HEK293T (cell line): ENCODE results near the gene ANK2.

ENCODE experiments used
- CTCF ChIA-PET: fragments of 350-600 bp; formaldehyde crosslinking; extraction: SDS; loops from one replicate; lab custom pipeline; 2021; ENCODE audit warnings: antibody characterized with exemption, inconsistent platforms; lab: Yijun Ruan, JAX
- POLR2A ChIA-PET: fragments of 350-600 bp; formaldehyde crosslinking; extraction: SDS; loops from one replicate; lab custom pipeline; 2020; ENCODE audit warnings: antibody characterized with exemption, inconsistent platforms; lab: Yijun Ruan, JAX
- DNase-seq: peaks from one replicate; pipeline ENCODE4 v3.0.0; 2012; ENCODE audit warnings: mixed read lengths; ENCODE audit errors: extremely low spot score
- ARNT ChIP-seq: fragments of 450-650 bp; IDR thresholded peaks from 2 replicates; pipeline ENCODE4 v1.6.1; 2017; ENCODE audit warnings: mild to moderate bottlenecking
- BHLHE40 ChIP-seq: fragments of 450-650 bp; IDR thresholded peaks from 2 replicates; pipeline ENCODE4 v1.6.1; 2016; ENCODE audit warnings: mild to moderate bottlenecking, moderate library complexity, borderline replicate concordance
- CTBP1 ChIP-seq: fragments of 450-650 bp; IDR thresholded peaks from 2 replicates; pipeline ENCODE4 v1.6.1; 2016; ENCODE audit warnings: borderline replicate concordance
- ELF4 ChIP-seq: fragments of 450-650 bp; IDR thresholded peaks from 2 replicates; pipeline ENCODE4 v1.6.1; 2017; ENCODE audit warnings: antibody characterized with exemption
- FOXA1 ChIP-seq: fragments of 450-650 bp; IDR thresholded peaks from 2 replicates; pipeline ENCODE4 v1.6.1; 2016; ENCODE audit warnings: mild to moderate bottlenecking
- FOXK2 ChIP-seq: fragments of 450-650 bp; IDR thresholded peaks from 2 replicates; pipeline ENCODE4 v1.6.1; 2016; ENCODE audit warnings: mild to moderate bottlenecking
- FOXM1 ChIP-seq: fragments of 450-650 bp; IDR thresholded peaks from 2 replicates; pipeline ENCODE4 v1.6.1; 2017; ENCODE audit warnings: mild to moderate bottlenecking, borderline replicate concordance
- HDGF ChIP-seq: fragments of 450-650 bp; IDR thresholded peaks from 2 replicates; pipeline ENCODE4 v1.6.1; 2017; ENCODE audit warnings: antibody characterized with exemption, borderline replicate concordance
- L3MBTL2 ChIP-seq: fragments of 450-650 bp; conservative IDR thresholded peaks from 2 replicates; pipeline ENCODE4 v1.6.1; 2016; ENCODE audit warnings: mild to moderate bottlenecking
- LEF1 ChIP-seq: fragments of 450-650 bp; IDR thresholded peaks from 2 replicates; pipeline ENCODE4 v1.6.1; 2017; ENCODE audit warnings: mild to moderate bottlenecking, borderline replicate concordance
- NFRKB ChIP-seq: fragments of 450-650 bp; IDR thresholded peaks from 2 replicates; pipeline ENCODE4 v1.6.1; 2016; ENCODE audit warnings: mild to moderate bottlenecking, moderate library complexity
- PKNOX1 ChIP-seq: fragments of 450-650 bp; IDR thresholded peaks from 2 replicates; pipeline ENCODE4 v1.6.1; 2016
- SP1 ChIP-seq: fragments of 450-650 bp; IDR thresholded peaks from 2 replicates; pipeline ENCODE4 v1.6.1; 2017
- SUZ12 ChIP-seq: fragments of 450-650 bp; IDR thresholded peaks from 2 replicates; pipeline ENCODE4 v1.6.1; 2016; ENCODE audit warnings: mild to moderate bottlenecking
- TARDBP ChIP-seq: fragments of 450-650 bp; IDR thresholded peaks from 2 replicates; pipeline ENCODE4 v1.6.1; 2016
- ZNF384 ChIP-seq: fragments of 450-650 bp; IDR thresholded peaks from 2 replicates; pipeline ENCODE4 v1.6.1; 2016

ANK2 gene

GRCh38 chr4:113302051-113302450 lies 252.6 kb downstream of the ANK2 start:
- ChIA-PET POLR2A (no interaction called here), CTCF (no interaction called here)
- TF ChIP-seq ZNF384 (no peak), ARNT (no peak), LEF1 (no peak), SUZ12 (no peak), NFRKB (no peak), FOXK2 (no peak), CTBP1 (no peak), FOXA1 (no peak), ELF4 (no peak), BHLHE40 (no peak), PKNOX1 (no peak), HDGF (no peak), FOXM1 (no peak), TARDBP (no peak), SP1 (no peak), L3MBTL2 (no peak)
- no peak for DNase-seq

- no peak for TF ChIP-seq ELF4
- no peak for TF ChIP-seq HDGF
- ChIA-PET CTCF (no interaction called here), POLR2A (no interaction called here)
- no peak for DNase-seq
These were observed 253.9 kb downstream of the ANK2 start for GRCh38 chr4:113303315-113303714.

- CTCF ChIA-PET: no interaction called here
- DNase-seq: no peak
- no peak for TF ChIP-seq LEF1
- TF ChIP-seq FOXA1: no peak
- no peak for TF ChIP-seq ARNT
- POLR2A ChIA-PET: no interaction called here
These were observed 261.6 kb downstream of the ANK2 start for GRCh38 chr4:113311047-113311446.

- TF ChIP-seq L3MBTL2 (no peak), CTBP1 (no peak), FOXK2 (no peak), TARDBP (no peak)
- POLR2A ChIA-PET: no interaction called here
- CTCF ChIA-PET: no interaction called here
- no peak for DNase-seq
These were observed 263.1 kb downstream of the ANK2 start for GRCh38 chr4:113312529-113312928.

- TF ChIP-seq LEF1 (no peak), ZNF384 (no peak), HDGF (no peak), PKNOX1 (no peak), TARDBP (no peak)
- ChIA-PET CTCF (no interaction called here), POLR2A (no interaction called here)
- no peak for DNase-seq
These were observed 265.0 kb downstream of the ANK2 start for GRCh38 chr4:113314426-113314825.

- no peak for DNase-seq
- CTCF ChIA-PET: no interaction called here
- POLR2A ChIA-PET: no interaction called here
- TF ChIP-seq FOXM1 (no peak), L3MBTL2 (no peak), FOXK2 (no peak), SP1 (no peak), PKNOX1 (no peak), ZNF384 (no peak), ARNT (no peak), HDGF (no peak), FOXA1 (no peak), BHLHE40 (no peak), SUZ12 (no peak), CTBP1 (no peak), TARDBP (no peak), LEF1 (no peak), NFRKB (no peak), ELF4 (no peak)
These were observed 267.4 kb downstream of the ANK2 start for GRCh38 chr4:113316879-113317278.

- ChIA-PET CTCF (no interaction called here), POLR2A (no interaction called here)
- no peak for TF ChIP-seq TARDBP
- no peak for DNase-seq
These were observed 268.1 kb downstream of the ANK2 start for GRCh38 chr4:113317523-113317922.

- ChIA-PET POLR2A (no interaction called here), CTCF (no interaction called here)
- no peak for TF ChIP-seq ELF4
- no peak for TF ChIP-seq FOXA1
- no peak for TF ChIP-seq ARNT
- TF ChIP-seq FOXM1: no peak
- no peak for TF ChIP-seq NFRKB
- no peak for TF ChIP-seq TARDBP
- no peak for DNase-seq
These were observed 273.3 kb downstream of the ANK2 start for GRCh38 chr4:113322736-113323135.
